Type B pancreatic cell (in vitro differentiated cells): ENCODE data around the gene LRRN2. TPM values are rescaled to one million over a fixed set of nuclear protein-coding genes. Genes with fewer than 3 reads are reported as not detected.
A peak's percentile ranks its signal among the peaks of the same experiment; 100 is the strongest.

Experiments used
- DNase-seq: peaks from one replicate; pipeline ENCODE4 v3.0.0; 2021; ENCODE audit warnings: mixed read lengths; ENCODE audit not compliant: unreplicated experiment; ENCODE audit errors: extremely low spot score
- H3K27ac Mint-ChIP-seq: 2 replicates; pipeline ENCODE4 v1.8.0; 2021; ENCODE audit warnings: mild to moderate bottlenecking, mixed read lengths
- H3K27me3 Mint-ChIP-seq: 2 replicates; pipeline ENCODE4 v1.8.0; 2021; ENCODE audit warnings: mixed read lengths
- H3K36me3 Mint-ChIP-seq: 2 replicates; pipeline ENCODE4 v1.8.0; 2021; ENCODE audit warnings: mixed read lengths
- H3K4me1 Mint-ChIP-seq: one replicate; pipeline ENCODE4 v1.8.0; 2021; ENCODE audit warnings: mixed read lengths; ENCODE audit not compliant: unreplicated experiment
- H3K4me3 Mint-ChIP-seq: 2 replicates; pipeline ENCODE4 v1.8.0; 2021; ENCODE audit warnings: mild to moderate bottlenecking, mixed read lengths
- H3K9me3 Mint-ChIP-seq: 2 replicates; pipeline ENCODE4 v1.8.0; 2021; ENCODE audit warnings: mixed read lengths
- total RNA-seq: library from RNA; stranded (reverse); gene quantifications from 2 replicates; pipeline ENCODE4 v1.2.1, GENCODE V29; 2021; ENCODE audit warnings: low replicate concordance
- TF ChIP-seq, protein P1 (sequence below): fragments of 200-600 bp; sonication (generic); conservative IDR thresholded peaks from 2 replicates; pipeline ENCODE4 v1.5.0; 2021; ENCODE audit warnings: antibody characterized with exemption, mild to moderate bottlenecking

Gene LRRN2
- total RNA-seq, 1 donor from 2014 or later = 19.0 TPM

DNA sequence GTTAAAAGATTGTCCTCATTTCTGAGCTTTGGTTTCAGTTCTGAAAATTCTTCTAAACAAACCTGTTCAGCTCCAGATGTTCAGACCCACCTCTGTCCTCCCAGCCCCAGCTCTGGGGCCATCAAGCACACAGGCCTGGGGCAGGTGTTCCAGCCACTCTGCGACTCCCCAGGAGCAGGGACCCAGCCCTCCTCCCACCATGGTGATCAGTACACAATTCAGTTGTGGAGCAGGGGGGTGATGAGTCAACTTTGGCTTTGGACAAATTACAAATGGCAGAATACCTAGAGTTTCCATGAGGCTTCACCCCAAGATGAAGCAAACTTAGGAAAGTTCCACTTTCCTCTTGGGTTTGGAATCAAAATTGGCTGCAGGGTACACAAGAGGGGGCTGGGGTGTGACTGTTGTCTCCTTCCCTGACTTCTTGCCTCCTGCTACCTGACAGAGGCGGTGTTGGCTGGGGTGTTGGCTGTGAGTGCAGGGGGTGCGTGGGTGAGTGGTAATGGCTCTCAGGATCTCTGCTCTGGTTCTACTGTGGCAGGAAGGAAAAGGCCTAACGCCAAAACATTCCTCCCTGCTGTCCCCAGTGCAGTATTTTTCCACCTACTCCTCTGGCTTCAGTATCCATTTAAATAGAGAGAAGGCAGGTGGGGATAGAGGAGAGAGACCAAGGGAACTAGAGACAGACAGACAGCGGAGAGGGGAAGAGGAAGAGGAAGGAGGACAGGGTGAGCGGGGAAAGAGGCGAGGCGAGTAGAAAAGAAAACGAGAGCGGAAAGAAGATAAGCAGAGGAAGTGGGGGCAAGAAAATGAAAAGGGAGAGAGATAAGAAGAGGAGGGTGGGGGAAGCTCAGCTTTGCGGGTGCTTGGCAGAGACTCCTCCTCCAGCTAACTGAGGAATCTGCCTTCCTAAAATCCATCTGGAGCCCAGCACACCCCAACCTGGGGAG lies 20.6 kb upstream of the LRRN2 start:
- peaks cover 15% of the 10 kb centered on the region for H3K4me1 Mint-ChIP-seq
- DNase-seq = no peak
- H3K27ac Mint-ChIP-seq = peak overlapping the region; percentile 53
- TF ChIP-seq, protein P1, sequence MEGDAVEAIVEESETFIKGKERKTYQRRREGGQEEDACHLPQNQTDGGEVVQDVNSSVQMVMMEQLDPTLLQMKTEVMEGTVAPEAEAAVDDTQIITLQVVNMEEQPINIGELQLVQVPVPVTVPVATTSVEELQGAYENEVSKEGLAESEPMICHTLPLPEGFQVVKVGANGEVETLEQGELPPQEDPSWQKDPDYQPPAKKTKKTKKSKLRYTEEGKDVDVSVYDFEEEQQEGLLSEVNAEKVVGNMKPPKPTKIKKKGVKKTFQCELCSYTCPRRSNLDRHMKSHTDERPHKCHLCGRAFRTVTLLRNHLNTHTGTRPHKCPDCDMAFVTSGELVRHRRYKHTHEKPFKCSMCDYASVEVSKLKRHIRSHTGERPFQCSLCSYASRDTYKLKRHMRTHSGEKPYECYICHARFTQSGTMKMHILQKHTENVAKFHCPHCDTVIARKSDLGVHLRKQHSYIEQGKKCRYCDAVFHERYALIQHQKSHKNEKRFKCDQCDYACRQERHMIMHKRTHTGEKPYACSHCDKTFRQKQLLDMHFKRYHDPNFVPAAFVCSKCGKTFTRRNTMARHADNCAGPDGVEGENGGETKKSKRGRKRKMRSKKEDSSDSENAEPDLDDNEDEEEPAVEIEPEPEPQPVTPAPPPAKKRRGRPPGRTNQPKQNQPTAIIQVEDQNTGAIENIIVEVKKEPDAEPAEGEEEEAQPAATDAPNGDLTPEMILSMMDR = no peak
- H3K9me3 Mint-ChIP-seq = no peaks in the 10 kb centered on the region
- no peaks in the 10 kb centered on the region for H3K36me3 Mint-ChIP-seq
- H3K4me3 Mint-ChIP-seq = no peak overlapping the region
- peaks cover 43% of the 10 kb centered on the region for H3K27me3 Mint-ChIP-seq

DNA sequence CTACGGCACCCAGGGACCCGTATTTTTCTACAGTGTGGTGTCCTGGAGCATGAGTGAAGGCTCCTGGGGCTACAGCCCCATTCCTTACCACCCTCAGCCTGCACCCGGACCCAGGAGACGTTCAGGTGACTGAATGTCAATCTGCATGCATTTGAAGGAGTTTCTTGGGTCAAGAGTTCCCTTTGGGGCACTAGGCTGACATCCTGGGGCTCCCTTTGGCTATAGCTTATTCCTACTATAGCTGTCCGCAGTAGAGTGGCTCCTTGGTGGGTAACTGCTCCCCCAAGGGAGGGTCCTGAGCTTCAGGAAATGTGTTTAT lies 19.9 kb upstream of the LRRN2 start:
- Mint-ChIP-seq H3K27me3 (peaks cover 36% of the 10 kb centered on the region), H3K9me3 (no peaks in the 10 kb centered on the region), H3K4me1 (peaks cover 15% of the 10 kb centered on the region), H3K4me3 (no peak overlapping the region), H3K36me3 (no peaks in the 10 kb centered on the region), H3K27ac (no peak overlapping the region)
- DNase-seq = no peak
- TF ChIP-seq, protein P1 = no peak

DNA sequence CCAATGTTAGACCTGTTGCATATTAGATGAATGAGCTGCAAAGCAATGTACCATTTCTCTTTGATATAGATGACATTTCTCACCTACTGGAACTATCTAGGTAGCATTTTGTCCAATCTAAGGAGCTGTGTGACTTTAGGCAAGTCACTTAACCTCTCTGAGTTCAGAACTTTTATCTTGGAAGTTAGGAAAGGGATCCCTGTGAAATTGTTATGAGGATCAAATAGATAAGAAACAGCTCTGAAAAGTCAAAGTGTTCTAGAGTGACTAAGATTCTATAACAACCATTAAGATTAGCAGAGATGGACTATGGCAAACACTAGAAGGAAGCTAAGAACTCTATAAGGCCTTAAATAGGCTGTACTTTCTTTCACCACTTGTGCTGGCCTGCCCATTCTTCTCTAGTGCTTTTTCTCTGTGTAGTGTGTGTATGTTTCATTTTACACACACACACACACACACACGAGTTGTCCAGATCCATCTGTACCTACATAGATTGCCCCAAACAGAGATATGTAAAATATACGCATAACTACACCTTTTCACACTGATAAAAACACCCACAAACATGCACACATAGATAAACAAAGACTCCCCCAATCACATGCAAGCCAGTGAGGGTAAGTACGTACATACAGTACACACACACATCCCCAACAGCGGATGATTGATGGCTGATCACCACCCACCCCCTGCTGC lies 19.4 kb upstream of the LRRN2 start:
- Mint-ChIP-seq H3K36me3 (no peaks in the 10 kb centered on the region), H3K27ac (no peak overlapping the region), H3K4me3 (no peak overlapping the region), H3K9me3 (no peaks in the 10 kb centered on the region), H3K27me3 (peaks cover 32% of the 10 kb centered on the region), H3K4me1 (peaks cover 15% of the 10 kb centered on the region)
- TF ChIP-seq, protein P1 = no peak
- DNase-seq = no peak

DNA sequence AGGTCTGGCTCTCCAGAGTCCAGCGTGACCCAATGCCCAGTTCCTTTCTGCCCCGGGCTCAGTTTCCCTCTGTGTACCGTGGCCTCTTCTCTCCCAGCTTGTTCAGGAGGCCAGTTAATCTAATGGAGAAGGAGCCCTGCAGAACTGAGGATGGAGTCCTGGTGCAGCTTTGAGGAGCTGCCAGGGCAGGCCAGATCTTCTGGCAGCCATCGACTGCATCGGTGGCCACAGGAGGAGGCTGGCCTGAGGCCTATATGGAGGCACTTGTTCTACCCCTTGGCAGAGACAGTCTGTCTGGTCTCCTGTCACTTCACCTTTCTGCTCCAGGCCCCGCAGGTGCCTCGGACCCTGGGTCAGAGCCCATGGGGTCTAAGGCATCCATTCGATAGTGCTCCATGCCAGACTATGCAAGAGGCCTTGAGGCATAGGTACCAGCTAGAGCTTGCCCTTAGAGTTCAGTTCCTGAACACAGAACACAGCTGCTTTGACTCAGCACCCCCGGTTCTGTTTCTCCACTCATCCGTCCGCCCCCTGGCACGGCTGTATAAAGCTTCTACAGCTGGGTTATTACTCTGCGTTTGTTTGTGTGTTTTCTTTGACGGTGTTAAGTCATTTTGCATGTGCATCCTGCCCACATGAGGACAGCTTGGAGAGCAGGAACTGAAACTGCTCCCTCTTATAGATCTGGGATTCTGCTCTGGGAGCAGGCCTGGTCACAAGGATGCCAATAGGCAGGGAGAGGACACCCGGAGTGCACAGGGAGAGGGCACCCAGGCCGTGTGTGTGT lies 18.5 kb upstream of the LRRN2 start:
- H3K27ac Mint-ChIP-seq = no peak overlapping the region
- peaks cover 15% of the 10 kb centered on the region for H3K4me1 Mint-ChIP-seq
- no peaks in the 10 kb centered on the region for H3K36me3 Mint-ChIP-seq
- no peak overlapping the region for H3K4me3 Mint-ChIP-seq
- H3K9me3 Mint-ChIP-seq = no peaks in the 10 kb centered on the region
- peaks cover 23% of the 10 kb centered on the region for H3K27me3 Mint-ChIP-seq
- DNase-seq = no peak
- TF ChIP-seq, protein P1 = no peak

DNA sequence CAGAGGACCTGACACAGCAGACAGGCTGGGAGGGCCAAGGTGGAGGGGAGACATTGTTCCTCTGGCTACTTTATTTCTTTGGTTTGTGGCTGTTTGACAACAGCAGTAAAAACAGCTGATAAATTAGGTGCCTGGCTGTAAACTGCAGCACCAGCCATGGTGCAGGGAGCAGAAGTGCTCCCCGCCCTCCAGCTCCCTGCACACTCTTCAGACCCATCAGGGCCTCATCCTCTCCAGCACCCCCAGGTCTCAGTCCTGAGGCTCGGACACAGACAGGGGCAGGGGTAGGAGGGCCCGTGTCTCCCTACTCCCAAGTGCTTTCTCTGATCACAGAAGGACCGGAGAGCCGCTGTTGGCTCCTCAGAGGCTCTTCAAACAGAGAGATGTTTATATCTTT lies 17.7 kb upstream of the LRRN2 start:
- no peak for DNase-seq
- Mint-ChIP-seq H3K27me3 (peaks cover 17% of the 10 kb centered on the region), H3K9me3 (no peaks in the 10 kb centered on the region), H3K4me1 (peaks cover 15% of the 10 kb centered on the region), H3K36me3 (no peaks in the 10 kb centered on the region), H3K4me3 (no peak overlapping the region), H3K27ac (no peak overlapping the region)
- TF ChIP-seq, protein P1 = no peak
